GM21515 (cell line): ENCODE measurements around the gene SLC25A48.

Experiments used
- ATAC-seq: cut with Tn5 transposase; IDR thresholded peaks from one replicate; pipeline ENCODE4 v1.9.1; 2021; ENCODE audit not compliant: unreplicated experiment

The SLC25A48 gene

GRCh38 chr5:135915466-135916001 is 81.1 kb downstream of the SLC25A48 start:
- no peak for ATAC-seq

DNA sequence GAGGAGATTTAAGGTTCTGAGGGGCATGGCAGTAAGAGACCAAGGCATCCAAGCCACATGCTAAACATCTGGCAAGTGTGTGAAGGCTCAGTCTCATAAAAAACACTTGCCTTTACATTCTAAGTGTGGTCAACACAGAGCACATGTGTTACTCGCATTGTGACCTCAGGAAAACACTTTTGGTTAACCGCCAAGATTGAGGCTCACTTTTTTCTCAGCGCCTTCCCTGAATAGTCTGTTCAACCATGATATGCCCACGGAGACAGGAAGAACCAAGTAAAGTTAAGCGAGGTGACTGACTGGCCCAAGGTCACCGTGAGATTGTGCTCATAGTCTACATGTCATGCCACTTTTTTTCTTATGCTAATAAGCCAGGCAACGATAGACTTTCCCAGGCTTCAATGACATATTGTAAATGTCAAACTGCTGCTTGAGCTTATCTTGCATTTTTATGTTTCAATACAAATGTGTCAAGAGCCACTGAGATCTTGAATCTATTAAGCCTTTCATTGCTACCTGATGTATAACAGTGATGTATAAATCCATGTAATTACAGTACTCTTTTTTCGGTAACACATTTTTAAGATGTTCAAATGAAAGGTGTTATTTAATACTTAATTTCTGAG is 82.3 kb downstream of the SLC25A48 start:
- no peak for ATAC-seq

GRCh38 chr5:135920199-135920598 is 85.7 kb downstream of the SLC25A48 start:
- no peak for ATAC-seq

DNA sequence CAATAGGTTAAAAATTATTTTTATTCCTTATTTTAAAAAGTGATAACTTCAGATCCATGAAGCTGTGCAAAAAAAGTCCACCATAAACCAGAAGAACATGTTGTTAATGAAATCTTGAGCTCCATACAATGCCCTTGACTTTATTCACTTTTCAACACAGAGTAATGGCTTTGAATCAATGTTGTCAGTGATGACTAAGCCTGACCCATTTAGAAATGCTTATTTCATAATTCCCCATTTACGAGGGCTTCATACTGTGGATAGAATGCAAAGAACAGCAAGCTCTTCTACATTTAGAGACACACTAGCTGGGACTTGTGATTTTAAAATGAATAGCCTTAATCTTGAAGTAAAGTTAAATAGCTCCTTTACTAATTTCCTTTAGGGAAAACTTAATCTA is 86.9 kb downstream of the SLC25A48 start:
- no peak for ATAC-seq

DNA sequence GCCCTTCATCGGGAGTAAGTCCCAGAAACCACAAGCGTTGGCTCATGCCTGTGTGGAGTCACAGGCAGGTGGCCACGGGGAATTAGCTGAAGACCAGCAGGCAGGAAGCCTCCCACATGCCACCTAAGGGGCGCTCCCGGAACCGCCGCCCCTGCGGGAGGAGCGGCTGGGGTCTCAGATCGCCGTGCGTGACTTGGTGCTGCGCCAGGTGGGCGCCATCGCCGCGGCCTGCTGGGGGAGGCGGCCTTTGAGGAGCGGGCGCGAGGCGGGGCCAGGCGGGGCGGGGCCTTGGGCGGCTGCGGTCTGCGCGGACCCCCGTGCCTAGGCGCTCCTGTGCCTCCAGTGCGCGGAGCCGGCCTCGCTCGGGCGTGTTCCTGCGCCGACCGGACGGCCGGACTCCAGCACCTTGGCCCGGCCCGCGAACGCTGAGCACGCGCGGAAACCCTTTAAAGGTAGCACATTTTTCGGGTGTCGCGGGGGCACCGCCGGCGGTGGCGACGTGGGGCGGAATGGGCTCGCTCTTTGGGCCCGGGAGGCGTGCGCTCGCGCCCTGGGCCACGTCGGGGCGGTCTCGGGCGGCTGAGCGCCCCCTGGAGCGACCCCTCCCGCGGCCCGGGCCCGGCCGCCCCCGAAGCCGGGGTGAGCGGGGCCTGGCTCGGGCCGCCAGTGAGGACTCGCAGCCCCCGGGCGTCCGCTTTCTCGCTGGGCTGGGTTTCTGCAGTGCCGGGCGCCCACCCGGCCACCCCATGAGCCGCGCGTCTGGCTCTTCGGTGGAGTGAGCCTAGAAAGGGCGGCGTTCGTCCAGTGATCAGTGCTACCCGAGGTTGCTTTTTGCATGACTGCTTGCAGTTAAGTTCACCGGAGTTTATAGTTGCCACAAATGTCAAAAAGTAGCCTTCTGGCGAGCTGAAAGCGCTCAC is 95.8 kb downstream of the SLC25A48 start:
- ATAC-seq: no peak

DNA sequence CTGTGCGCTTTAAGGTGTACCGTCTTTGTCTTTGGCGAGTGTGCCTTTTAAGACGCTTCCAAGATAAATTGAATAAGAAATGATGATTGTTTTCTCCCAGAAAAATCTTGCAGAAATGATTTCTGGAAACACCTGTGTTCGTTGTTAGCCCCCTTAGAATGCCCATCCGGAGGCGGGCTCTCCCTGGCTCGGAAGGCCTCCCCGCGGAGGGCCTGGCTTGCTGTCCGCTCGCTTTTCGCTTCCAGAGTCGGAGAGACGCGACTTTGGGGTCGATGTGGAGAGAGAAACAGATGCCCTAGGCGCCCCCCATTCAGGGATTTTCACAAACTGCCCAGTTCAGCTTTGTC is 96.5 kb downstream of the SLC25A48 start:
- ATAC-seq: no peak

DNA sequence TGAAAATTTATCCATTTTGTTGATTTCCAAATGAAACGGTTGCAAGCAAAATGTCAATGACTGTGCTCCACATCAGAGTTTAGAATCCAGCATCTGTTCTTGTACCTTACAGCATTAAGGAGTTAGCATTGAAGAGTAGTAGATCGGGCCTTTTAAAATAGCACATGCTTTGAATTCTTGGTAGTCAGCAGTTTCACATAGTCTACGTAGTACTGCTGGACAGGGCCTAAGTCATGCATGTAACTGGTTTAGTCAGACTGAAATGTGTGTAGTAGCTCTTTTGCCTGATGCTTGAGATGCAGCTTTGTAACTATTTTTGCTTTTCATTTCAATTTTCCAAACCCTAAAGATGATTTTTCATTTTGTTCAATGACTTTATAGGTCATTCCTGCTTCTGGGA is 100.5 kb downstream of the SLC25A48 start:
- no peak for ATAC-seq

DNA sequence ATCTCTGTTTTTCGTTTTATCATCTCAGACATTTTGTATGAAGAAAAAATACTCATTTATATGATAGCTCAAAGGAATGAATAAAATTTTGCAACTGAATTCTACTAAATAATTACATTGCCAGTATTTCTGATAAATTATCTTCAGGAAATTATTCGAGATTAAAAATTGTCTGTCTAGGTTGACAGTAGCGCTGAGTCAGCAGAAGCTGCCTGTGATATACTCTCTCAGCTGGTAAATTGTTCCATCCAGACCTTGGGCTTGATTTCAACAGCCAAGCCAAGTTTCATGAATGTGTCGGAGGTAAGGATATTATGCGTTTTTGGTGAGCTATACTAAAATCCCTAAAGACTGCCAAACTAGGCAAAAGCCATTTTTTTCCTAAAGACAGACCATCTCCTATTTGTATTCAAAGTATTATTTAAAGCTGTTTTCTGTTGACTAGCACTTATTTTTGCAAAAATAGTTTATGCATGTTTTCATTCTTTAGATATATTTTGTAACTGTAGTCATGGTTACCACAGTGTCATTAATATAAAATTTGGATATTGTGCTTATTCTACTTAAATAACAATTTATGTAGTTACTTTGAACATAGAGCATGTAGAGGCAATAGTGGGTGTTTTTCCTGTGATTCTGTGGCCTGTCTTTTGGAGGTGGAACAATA is 102.9 kb downstream of the SLC25A48 start:
- no peak for ATAC-seq
